Central memory CD8-positive, alpha-beta T cell (primary cell): ENCODE measurements around the gene NDUFB1.

Experiments used
- ATAC-seq: fragments of 150-1000 bp; cut with Tn5 transposase; replicated peaks from 2 replicates; pipeline ENCODE4 v1.10.0; 2022; ENCODE audit warnings: mild to moderate bottlenecking, moderate FRiP score, moderate number of reproducible peaks; ENCODE audit not compliant: poor library complexity, severe bottlenecking; ENCODE audit errors: extremely low read depth
- DNase-seq, 2 donors: peaks; one replicate each; pipeline ENCODE4 v3.0.0; 2021; ENCODE audit warnings: low spot score in 2 of 2
- H3K27ac Mint-ChIP-seq: one replicate; pipeline ENCODE4 v1.8.0; 2022; ENCODE audit warnings: low read depth, mild to moderate bottlenecking, moderate library complexity, mixed read lengths
- H3K27me3 Mint-ChIP-seq: one replicate; pipeline ENCODE4 v1.8.0; 2022; ENCODE audit warnings: mixed read lengths
- H3K36me3 Mint-ChIP-seq: one replicate; pipeline ENCODE4 v1.8.0; 2022; ENCODE audit warnings: mild to moderate bottlenecking, moderate library complexity, mixed read lengths; ENCODE audit not compliant: insufficient read depth
- H3K4me1 Mint-ChIP-seq: one replicate; pipeline ENCODE4 v1.8.0; 2022; ENCODE audit warnings: mixed read lengths
- H3K4me3 Mint-ChIP-seq: one replicate; pipeline ENCODE4 v1.8.0; 2022; ENCODE audit warnings: mild to moderate bottlenecking, moderate library complexity, mixed read lengths
- H3K9me3 Mint-ChIP-seq: one replicate; pipeline ENCODE4 v1.8.0; 2022; ENCODE audit warnings: mixed read lengths

The NDUFB1 gene

GRCh38 chr14:92121207-92121669 lies 268 bp downstream of the NDUFB1 start:
- Mint-ChIP-seq H3K27ac (peak overlapping the region; percentile 99), H3K36me3 (peaks cover 26% of the 10 kb centered on the region), H3K4me3 (peak overlapping the region; percentile 96), H3K9me3 (no peaks in the 10 kb centered on the region), H3K4me1 (peaks cover 33% of the 10 kb centered on the region), H3K27me3 (no peaks in the 10 kb centered on the region)
- peak; percentile 31 for ATAC-seq
- no peak for DNase-seq

- no peak for DNase-seq
- Mint-ChIP-seq H3K27me3 (no peaks in the 10 kb centered on the region), H3K4me3 (no peak overlapping the region), H3K9me3 (no peaks in the 10 kb centered on the region), H3K27ac (no peak overlapping the region), H3K36me3 (peaks cover 8% of the 10 kb centered on the region), H3K4me1 (peaks cover 17% of the 10 kb centered on the region)
- no peak for ATAC-seq
Measured at GRCh38 chr14:92109490-92109889, 12.0 kb downstream of the NDUFB1 start.

GRCh38 chr14:92108345-92109254 lies 12.9 kb downstream of the NDUFB1 start:
- Mint-ChIP-seq H3K27me3 (no peaks in the 10 kb centered on the region), H3K4me1 (peaks cover 17% of the 10 kb centered on the region), H3K9me3 (no peaks in the 10 kb centered on the region), H3K36me3 (peaks cover 8% of the 10 kb centered on the region), H3K27ac (no peak overlapping the region), H3K4me3 (no peak overlapping the region)
- ATAC-seq: no peak
- no peak for DNase-seq

GRCh38 chr14:92106143-92106926 lies 15.2 kb downstream of the NDUFB1 start, which contains the start of gene ATXN3:
Gene ATXN3, minus strand, starts transcription at chr14:92106582. Its CDS starts 30 bp downstream, at chr14:92106552.
- Mint-ChIP-seq H3K4me3 (peak within 1 kb of the TSS; percentile 92), H3K36me3 (peaks cover 8% of the 10 kb centered on the region), H3K27ac (peak within 1 kb of the TSS; percentile 92), H3K4me1 (peaks cover 31% of the 10 kb centered on the region), H3K9me3 (no peaks in the 10 kb centered on the region), H3K27me3 (no peaks in the 10 kb centered on the region)
- ATAC-seq (peak; percentile 99), DNase-seq (peak; percentile 79 to 93)

- Mint-ChIP-seq H3K27me3 (no peaks in the 10 kb centered on the region), H3K27ac (peak overlapping the region; percentile 92), H3K4me1 (peaks cover 31% of the 10 kb centered on the region), H3K36me3 (peaks cover 8% of the 10 kb centered on the region), H3K4me3 (peak overlapping the region; percentile 92), H3K9me3 (no peaks in the 10 kb centered on the region)
- no peak for DNase-seq
- ATAC-seq: no peak
Measured at GRCh38 chr14:92105893-92106142, 15.7 kb downstream of the NDUFB1 start.

GRCh38 chr14:92105073-92105892 lies 16.2 kb downstream of the NDUFB1 start:
- DNase-seq: no peak
- Mint-ChIP-seq H3K27ac (peak overlapping the region; percentile 92), H3K4me3 (peak overlapping the region; percentile 92), H3K4me1 (peaks cover 31% of the 10 kb centered on the region), H3K36me3 (peaks cover 8% of the 10 kb centered on the region), H3K9me3 (no peaks in the 10 kb centered on the region), H3K27me3 (no peaks in the 10 kb centered on the region)
- no peak for ATAC-seq

GRCh38 chr14:92103363-92103989 lies 18.0 kb downstream of the NDUFB1 start:
- no peak for DNase-seq
- Mint-ChIP-seq H3K27me3 (no peaks in the 10 kb centered on the region), H3K27ac (no peak overlapping the region), H3K9me3 (no peaks in the 10 kb centered on the region), H3K36me3 (peaks cover 8% of the 10 kb centered on the region), H3K4me1 (peaks cover 37% of the 10 kb centered on the region), H3K4me3 (no peak overlapping the region)
- ATAC-seq: no peak

GRCh38 chr14:92099802-92100201 lies 21.7 kb downstream of the NDUFB1 start:
- H3K27me3 Mint-ChIP-seq: no peaks in the 10 kb centered on the region
- H3K9me3 Mint-ChIP-seq: no peaks in the 10 kb centered on the region
- H3K4me1 Mint-ChIP-seq: peaks cover 20% of the 10 kb centered on the region
- H3K27ac Mint-ChIP-seq: no peak overlapping the region
- DNase-seq (no peak), ATAC-seq (no peak)
- H3K36me3 Mint-ChIP-seq: peaks cover 9% of the 10 kb centered on the region
- H3K4me3 Mint-ChIP-seq: no peak overlapping the region

GRCh38 chr14:92093320-92093719 lies 28.2 kb downstream of the NDUFB1 start:
- Mint-ChIP-seq H3K27ac (no peak overlapping the region), H3K27me3 (no peaks in the 10 kb centered on the region), H3K9me3 (no peaks in the 10 kb centered on the region), H3K4me1 (no peaks in the 10 kb centered on the region), H3K36me3 (peaks cover 29% of the 10 kb centered on the region), H3K4me3 (no peak overlapping the region)
- DNase-seq (no peak), ATAC-seq (no peak)

- no peaks in the 10 kb centered on the region for H3K27me3 Mint-ChIP-seq
- no peak overlapping the region for H3K4me3 Mint-ChIP-seq
- no peak overlapping the region for H3K27ac Mint-ChIP-seq
- ATAC-seq (no peak), DNase-seq (no peak)
- no peaks in the 10 kb centered on the region for H3K9me3 Mint-ChIP-seq
- H3K4me1 Mint-ChIP-seq: no peaks in the 10 kb centered on the region
- peaks cover 38% of the 10 kb centered on the region for H3K36me3 Mint-ChIP-seq
Measured at GRCh38 chr14:92088494-92088893, 33.0 kb downstream of the NDUFB1 start.

GRCh38 chr14:92074555-92074954 lies 47.0 kb downstream of the NDUFB1 start:
- ATAC-seq: no peak
- Mint-ChIP-seq H3K4me1 (no peaks in the 10 kb centered on the region), H3K27me3 (no peaks in the 10 kb centered on the region), H3K4me3 (no peak overlapping the region), H3K36me3 (peaks cover 34% of the 10 kb centered on the region), H3K27ac (no peak overlapping the region), H3K9me3 (no peaks in the 10 kb centered on the region)
- no peak for DNase-seq
